Ascending aorta (tissue), 2 donors: Measurements from ENCODE around the gene KLHL40. TPM values are rescaled to one million over a fixed set of nuclear protein-coding genes. Genes with fewer than 3 reads are reported as not detected.

ENCODE experiments used
- DNase-seq, 2 donors: peaks; one replicate each; pipeline ENCODE4 v3.0.0-alpha.2; 2019; ENCODE audit warnings: low spot score in 2 of 2
- H3K27ac ChIP-seq, 2 donors: fragments of 200-600 bp; sonication (generic); one replicate each; pipeline ENCODE4 v1.5.1; 2016 to 2017; ENCODE audit warnings: mild to moderate bottlenecking in 1 of 2
- H3K27me3 ChIP-seq: fragments of 200-600 bp; sonication (generic); one replicate; pipeline ENCODE4 v1.5.1; 2017
- H3K36me3 ChIP-seq, 2 donors: fragments of 200-600 bp; sonication (generic); one replicate each; pipeline ENCODE4 v1.5.1; 2016
- H3K4me1 ChIP-seq, 2 donors: fragments of 200-600 bp; sonication (generic); one replicate each; pipeline ENCODE4 v1.5.1; 2016 to 2017; ENCODE audit warnings: mild to moderate bottlenecking in 1 of 2
- H3K4me3 ChIP-seq, 2 donors: fragments of 200-600 bp; sonication (generic); one replicate each; pipeline ENCODE4 v1.5.1; 2016 to 2017; ENCODE audit warnings: mild to moderate bottlenecking in 1 of 2
- H3K9me3 ChIP-seq, 2 donors: fragments of 200-600 bp; sonication (generic); one replicate each; pipeline ENCODE4 v1.5.1; 2016
- CTCF ChIP-seq, 3 experiments: fragments of 200-600 bp in 2 of 3; fragments of 450-650 bp in 1 of 3; sonication (generic) in 2 of 3; IDR thresholded peaks; one replicate each; pipeline ENCODE4 v1.5.1; 2016 to 2019; ENCODE audit warnings: antibody characterized with exemption in 3 of 3, mild to moderate bottlenecking in 1 of 3, moderate library complexity in 1 of 3
- intact Hi-C: fragments of 100-400 bp; cut with DNase I; formaldehyde crosslinking; loops from one replicate; pipeline ENCODE4 v1.15.1; 2023
- total RNA-seq: library from RNA; depleted of rRNA; stranded (reverse); fragments of >200 nt; gene quantifications from one replicate; pipeline ENCODE4 v1.1.0, GENCODE V29; 2016

KLHL40 gene
- total RNA-seq, 1 donor from 2014 or later: not detected

GRCh38 chr3:42658771-42659390, 26.5 kb upstream of the KLHL40 start:
- peaks cover 18 to 31% of the 10 kb centered on the region in 2 donors for H3K36me3 ChIP-seq
- DNase-seq: no peak
- intact Hi-C loops: no loop called here
- H3K9me3 ChIP-seq: no peaks in the 10 kb centered on the region
- peaks cover 3 to 18% of the 10 kb centered on the region in 2 donors for H3K4me1 ChIP-seq
- peak overlapping the region; percentile 41 to 97 for H3K27ac ChIP-seq
- no peak overlapping the region for H3K4me3 ChIP-seq
- no peak for TF ChIP-seq CTCF (IDR thresholded peaks at IDR 0.05)
- no peaks in the 10 kb centered on the region for H3K27me3 ChIP-seq

GRCh38 chr3:42659451-42660130, 25.7 kb upstream of the KLHL40 start:
- H3K36me3 ChIP-seq: peaks cover 18 to 31% of the 10 kb centered on the region in 2 donors
- no peak for TF ChIP-seq CTCF (IDR thresholded peaks at IDR 0.05)
- no peaks in the 10 kb centered on the region for H3K9me3 ChIP-seq
- no peak overlapping the region for H3K4me3 ChIP-seq
- no peak for DNase-seq
- peaks cover 3 to 18% of the 10 kb centered on the region in 2 donors for H3K4me1 ChIP-seq
- H3K27me3 ChIP-seq: no peaks in the 10 kb centered on the region
- intact Hi-C loops: no loop called here
- peak overlapping the region; percentile 41 to 97 for H3K27ac ChIP-seq

- no peak overlapping the region for H3K4me3 ChIP-seq
- TF ChIP-seq CTCF (IDR thresholded peaks at IDR 0.05): no peak
- peaks cover 18 to 31% of the 10 kb centered on the region in 2 donors for H3K36me3 ChIP-seq
- peaks cover 3 to 18% of the 10 kb centered on the region in 2 donors for H3K4me1 ChIP-seq
- peak overlapping the region; percentile 36 to 97 for H3K27ac ChIP-seq
- intact Hi-C loops: no loop called here
- DNase-seq: no peak
- no peaks in the 10 kb centered on the region for H3K9me3 ChIP-seq
- no peaks in the 10 kb centered on the region for H3K27me3 ChIP-seq
Measured at GRCh38 chr3:42660131-42660715, 25.1 kb upstream of the KLHL40 start.

GRCh38 chr3:42660898-42661297, 24.4 kb upstream of the KLHL40 start:
- peak overlapping the region; percentile 36 to 97 for H3K27ac ChIP-seq
- intact Hi-C loops: no loop called here
- H3K4me3 ChIP-seq: no peak overlapping the region
- H3K27me3 ChIP-seq: no peaks in the 10 kb centered on the region
- no peak for TF ChIP-seq CTCF (IDR thresholded peaks at IDR 0.05)
- DNase-seq: no peak
- no peaks in the 10 kb centered on the region for H3K9me3 ChIP-seq
- peaks cover 2 to 17% of the 10 kb centered on the region in 2 donors for H3K4me1 ChIP-seq
- peaks cover 18 to 31% of the 10 kb centered on the region in 2 donors for H3K36me3 ChIP-seq

GRCh38 chr3:42661593-42662022, 23.7 kb upstream of the KLHL40 start:
- intact Hi-C loops: no loop called here

More at GRCh38 chr3:42661593-42662022, 23.7 kb upstream of the KLHL40 start:
- DNase-seq: no peak
- Histone ChIP-seq H3K36me3 (peaks cover 18 to 31% of the 10 kb centered on the region in 2 donors), H3K27ac (peak overlapping the region; percentile 13 to 36), H3K27me3 (no peaks in the 10 kb centered on the region), H3K4me1 (peaks cover 0 to 21% of the 10 kb centered on the region in 2 donors), H3K4me3 (no peak overlapping the region), H3K9me3 (no peaks in the 10 kb centered on the region)
- TF ChIP-seq CTCF (IDR thresholded peaks at IDR 0.05): no peak
